GM06990 (cell line): Measurements from ENCODE around the gene NT5DC1.

ENCODE experiments used
- DNase-seq: peaks from one replicate; pipeline ENCODE4 v3.0.0-alpha.2; 2011; ENCODE audit not compliant: insufficient read length; ENCODE audit errors: extremely low read depth
- H3K27me3 ChIP-seq: replicated peaks from 2 replicates; pipeline ENCODE4 v1.6.0; 2011; ENCODE audit warnings: low read length; ENCODE audit not compliant: control insufficient read depth, insufficient read depth
- H3K36me3 ChIP-seq: 2 replicates; pipeline ENCODE4 v1.5.1; 2011; ENCODE audit warnings: low read length; ENCODE audit not compliant: control insufficient read depth, insufficient read depth
- H3K4me3 ChIP-seq: replicated peaks from 2 replicates; pipeline ENCODE4 v1.5.1; 2011; ENCODE audit warnings: low read depth, mild to moderate bottlenecking, control low read depth, low read length
- CTCF ChIP-seq: IDR thresholded peaks from 2 replicates; pipeline ENCODE4 v1.5.1; 2011; ENCODE audit warnings: low read length, control low read depth, mild to moderate bottlenecking, inconsistent platforms; ENCODE audit not compliant: insufficient read depth, poor library complexity, severe bottlenecking

Gene NT5DC1

GRCh38 chr6:116169880-116170279 lies 69.2 kb downstream of the NT5DC1 start:
- H3K27me3 ChIP-seq = no peaks in the 10 kb centered on the region
- no peaks in the 10 kb centered on the region for H3K36me3 ChIP-seq
- no peak for TF ChIP-seq CTCF
- H3K4me3 ChIP-seq = no peak overlapping the region
- no peak for DNase-seq

DNA sequence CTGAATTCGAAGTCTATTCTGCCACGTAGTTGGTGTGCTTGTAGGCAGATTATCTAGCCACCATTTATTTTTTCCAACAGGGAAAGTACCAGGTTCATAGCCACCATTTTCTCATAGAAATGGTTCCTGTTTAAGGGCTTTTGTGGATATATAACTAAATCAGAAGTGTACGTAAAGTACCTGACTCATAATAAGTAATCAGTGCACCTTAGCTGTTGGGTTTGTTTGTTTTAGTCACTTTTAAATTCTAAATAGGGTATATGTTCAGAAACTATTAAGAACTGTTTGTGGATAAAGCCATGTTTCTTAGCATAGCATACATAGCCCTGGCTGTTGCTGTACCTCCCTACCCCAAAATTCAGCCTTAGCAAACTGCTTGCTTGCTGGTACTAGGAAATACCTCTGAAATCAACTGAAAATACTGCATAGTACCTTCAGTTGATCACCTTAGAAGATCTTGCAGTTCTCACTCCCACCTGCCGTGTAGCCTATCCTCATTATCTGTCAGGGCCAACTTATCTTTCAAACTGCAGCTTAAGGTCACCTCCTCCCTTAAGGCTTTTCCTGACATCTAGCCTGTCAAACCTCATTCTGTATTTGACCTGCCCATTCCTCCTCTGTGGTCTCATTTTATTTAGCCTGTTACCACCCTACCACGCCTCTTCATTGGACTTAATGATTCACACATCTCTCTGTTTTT lies 69.9 kb downstream of the NT5DC1 start:
- no peak for DNase-seq
- Histone ChIP-seq H3K4me3 (no peak overlapping the region), H3K36me3 (no peaks in the 10 kb centered on the region), H3K27me3 (no peaks in the 10 kb centered on the region)
- TF ChIP-seq CTCF = no peak

GRCh38 chr6:116173928-116174327 lies 73.3 kb downstream of the NT5DC1 start:
- H3K27me3 ChIP-seq = no peaks in the 10 kb centered on the region
- H3K36me3 ChIP-seq = no peaks in the 10 kb centered on the region
- H3K4me3 ChIP-seq = no peak overlapping the region
- no peak for TF ChIP-seq CTCF
- DNase-seq = no peak

- H3K4me3 ChIP-seq = no peak overlapping the region
- no peaks in the 10 kb centered on the region for H3K27me3 ChIP-seq
- DNase-seq = no peak
- no peak for TF ChIP-seq CTCF
- H3K36me3 ChIP-seq = no peaks in the 10 kb centered on the region
These were observed 74.7 kb downstream of the NT5DC1 start for GRCh38 chr6:116175344-116175743.

GRCh38 chr6:116176596-116176995 lies 75.9 kb downstream of the NT5DC1 start:
- H3K36me3 ChIP-seq = no peaks in the 10 kb centered on the region
- no peak for TF ChIP-seq CTCF
- no peak for DNase-seq
- H3K4me3 ChIP-seq = no peak overlapping the region
- no peaks in the 10 kb centered on the region for H3K27me3 ChIP-seq

DNA sequence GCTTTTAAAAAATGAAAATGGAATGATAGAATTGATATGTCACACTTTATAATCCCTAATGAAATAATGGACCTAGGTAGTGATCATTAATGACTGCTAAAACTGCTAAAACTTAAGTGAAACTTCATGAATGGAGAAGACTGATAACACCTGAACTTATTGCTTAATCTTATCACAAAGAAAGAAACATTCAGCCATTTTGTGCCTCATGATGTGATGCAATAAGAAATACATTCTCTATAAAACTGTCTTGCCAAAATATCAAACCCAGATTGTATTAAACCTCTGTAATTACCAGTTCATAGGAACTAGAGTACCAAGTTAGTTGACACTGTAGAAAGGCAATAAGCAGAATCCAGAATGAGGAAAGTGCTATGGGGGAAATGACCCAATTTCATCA lies 79.7 kb downstream of the NT5DC1 start:
- TF ChIP-seq CTCF = no peak
- H3K27me3 ChIP-seq = no peaks in the 10 kb centered on the region
- no peaks in the 10 kb centered on the region for H3K36me3 ChIP-seq
- no peak overlapping the region for H3K4me3 ChIP-seq
- no peak for DNase-seq
